Natural killer cell (primary cell): Measurements from ENCODE around the gene SLC9A6. TPM values are rescaled to one million over a fixed set of nuclear protein-coding genes. Genes with fewer than 3 reads are reported as not detected.
"Not testable (repeated sequence)": the region's sequence is repeated elsewhere in the genome, so short reads cannot be mapped to it uniquely, and the experiment has no call there.

Experiments used
- ATAC-seq, 3 donors: fragments of 150-1000 bp in 2 of 3; fragments of 200-7000 bp in 1 of 3; cut with Tn5 transposase; 1 replicate in 1 of 3; 2 replicates in 2 of 3; pipeline ENCODE4 v1.10.0; 2021; ENCODE audit warnings: mild to moderate bottlenecking in 2 of 3, moderate library complexity in 2 of 3
- DNase-seq, 2 donors: peaks; one replicate each; pipeline versions ENCODE4 v3.0.0 to v3.0.0-alpha.2; 2013 to 2021; ENCODE audit warnings: mixed read lengths in 1 of 2
- H3K27ac ChIP-seq: one replicate; pipeline ENCODE4 v1.5.1; 2013; ENCODE audit warnings: mild to moderate bottlenecking, low read length
- H3K27me3 ChIP-seq: one replicate; pipeline ENCODE4 v1.6.1; 2013; ENCODE audit warnings: low read length; ENCODE audit not compliant: control insufficient read depth, insufficient read depth
- H3K36me3 ChIP-seq: one replicate; pipeline ENCODE4 v1.6.1; 2013; ENCODE audit warnings: low read length; ENCODE audit not compliant: control insufficient read depth, insufficient read depth
- H3K4me1 ChIP-seq: one replicate; pipeline ENCODE4 v1.6.1; 2013; ENCODE audit warnings: low read length; ENCODE audit not compliant: control insufficient read depth, insufficient read depth
- H3K4me3 ChIP-seq: one replicate; pipeline ENCODE4 v1.5.1; 2013; ENCODE audit warnings: low read length
- H3K9me3 ChIP-seq: one replicate; pipeline ENCODE4 v1.6.1; 2013; ENCODE audit warnings: low read length; ENCODE audit not compliant: control insufficient read depth, insufficient read depth
- H3K27ac Mint-ChIP-seq, 2 donors: one replicate each; pipeline ENCODE4 v1.8.0; 2022; ENCODE audit warnings: mild to moderate bottlenecking in 2 of 2, mixed read lengths in 2 of 2, moderate library complexity in 1 of 2
- H3K27me3 Mint-ChIP-seq, 2 donors: one replicate each; pipeline ENCODE4 v1.8.0; 2022; ENCODE audit warnings: low read depth in 2 of 2, mixed read lengths in 2 of 2
- H3K36me3 Mint-ChIP-seq: one replicate; pipeline ENCODE4 v1.8.0; 2022; ENCODE audit warnings: mixed read lengths
- H3K4me1 Mint-ChIP-seq, 2 donors: one replicate each; pipeline ENCODE4 v1.8.0; 2022; ENCODE audit warnings: mixed read lengths in 2 of 2
- H3K4me3 Mint-ChIP-seq: one replicate; pipeline ENCODE4 v1.8.0; 2022; ENCODE audit warnings: mild to moderate bottlenecking, moderate library complexity, mixed read lengths
- H3K9me3 Mint-ChIP-seq, 2 donors: one replicate each; pipeline ENCODE4 v1.8.0; 2022; ENCODE audit warnings: mixed read lengths in 2 of 2
- WGBS: methylation state at CpG from one replicate; pipeline ENCODE4 v1.1.7; 2013; ENCODE audit warnings: missing lambda C conversion rate; ENCODE audit not compliant: insufficient coverage; 5-methylcytosine and 5-hydroxymethylcytosine counted together
- intact Hi-C: fragments of 100-400 bp; cut with micrococcal nuclease; formaldehyde crosslinking; loops from one replicate; pipeline ENCODE4 v1.14.2; 2022
- total RNA-seq, 4 donors: library from RNA; stranded (reverse); fragments of 120-200 nt in 1 of 4; gene quantifications; one replicate each; pipeline versions ENCODE4 v1.2.3 to v1.2.4, GENCODE V29; 2013 to 2022
- TF ChIP-seq, protein P1 (sequence below): fragments of 200-600 bp; IDR thresholded peaks from one replicate; pipeline ENCODE4 v1.8.0; 2022; ENCODE audit warnings: antibody characterized with exemption

SLC9A6 gene
- total RNA-seq, 3 donors from 2014 or later (not counting 1 experiment from before 2014, with no cell fraction given), result 17.1 to 24.0 (median 19.3) TPM

DNA sequence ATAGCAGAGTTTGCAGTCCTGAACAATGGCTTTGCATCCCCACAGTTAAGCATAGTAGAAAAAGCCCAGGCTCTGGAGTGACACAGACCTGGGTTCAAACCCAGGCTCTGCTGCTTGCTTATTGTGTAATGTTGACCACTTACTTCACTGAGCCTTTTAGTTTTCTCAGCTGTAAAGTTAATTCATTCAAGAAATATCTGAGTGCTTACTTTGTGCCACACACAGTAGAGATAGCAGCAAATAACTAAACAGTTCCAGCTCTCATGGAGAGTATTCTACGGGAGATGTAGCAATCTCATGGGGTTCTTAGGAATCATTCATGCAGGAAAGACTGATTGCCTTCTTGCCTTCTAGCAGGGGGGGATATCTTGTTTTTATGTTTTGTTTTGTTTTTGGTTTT lies 63.2 kb downstream of the SLC9A6 start:
- Mint-ChIP-seq H3K27me3 (no peaks in the 10 kb centered on the region), H3K4me3 (no peak overlapping the region), H3K36me3 (no peaks in the 10 kb centered on the region), H3K9me3 (no peaks in the 10 kb centered on the region), H3K4me1 (no peaks in the 10 kb centered on the region), H3K27ac (no peak overlapping the region)
- H3K4me1 ChIP-seq, result no peaks in the 10 kb centered on the region
- intact Hi-C loops, result no loop called here
- 100% methylated on average over 1 of the region's 1 CpG for WGBS
- ATAC-seq (no peak), DNase-seq (no peak)
- no peak overlapping the region for H3K27ac ChIP-seq
- H3K27me3 ChIP-seq, result no peaks in the 10 kb centered on the region
- TF ChIP-seq, protein P1, sequence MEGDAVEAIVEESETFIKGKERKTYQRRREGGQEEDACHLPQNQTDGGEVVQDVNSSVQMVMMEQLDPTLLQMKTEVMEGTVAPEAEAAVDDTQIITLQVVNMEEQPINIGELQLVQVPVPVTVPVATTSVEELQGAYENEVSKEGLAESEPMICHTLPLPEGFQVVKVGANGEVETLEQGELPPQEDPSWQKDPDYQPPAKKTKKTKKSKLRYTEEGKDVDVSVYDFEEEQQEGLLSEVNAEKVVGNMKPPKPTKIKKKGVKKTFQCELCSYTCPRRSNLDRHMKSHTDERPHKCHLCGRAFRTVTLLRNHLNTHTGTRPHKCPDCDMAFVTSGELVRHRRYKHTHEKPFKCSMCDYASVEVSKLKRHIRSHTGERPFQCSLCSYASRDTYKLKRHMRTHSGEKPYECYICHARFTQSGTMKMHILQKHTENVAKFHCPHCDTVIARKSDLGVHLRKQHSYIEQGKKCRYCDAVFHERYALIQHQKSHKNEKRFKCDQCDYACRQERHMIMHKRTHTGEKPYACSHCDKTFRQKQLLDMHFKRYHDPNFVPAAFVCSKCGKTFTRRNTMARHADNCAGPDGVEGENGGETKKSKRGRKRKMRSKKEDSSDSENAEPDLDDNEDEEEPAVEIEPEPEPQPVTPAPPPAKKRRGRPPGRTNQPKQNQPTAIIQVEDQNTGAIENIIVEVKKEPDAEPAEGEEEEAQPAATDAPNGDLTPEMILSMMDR, result no peak
- H3K9me3 ChIP-seq, result no peaks in the 10 kb centered on the region
- H3K4me3 ChIP-seq, result no peak overlapping the region
- peaks cover 8% of the 10 kb centered on the region for H3K36me3 ChIP-seq

DNA sequence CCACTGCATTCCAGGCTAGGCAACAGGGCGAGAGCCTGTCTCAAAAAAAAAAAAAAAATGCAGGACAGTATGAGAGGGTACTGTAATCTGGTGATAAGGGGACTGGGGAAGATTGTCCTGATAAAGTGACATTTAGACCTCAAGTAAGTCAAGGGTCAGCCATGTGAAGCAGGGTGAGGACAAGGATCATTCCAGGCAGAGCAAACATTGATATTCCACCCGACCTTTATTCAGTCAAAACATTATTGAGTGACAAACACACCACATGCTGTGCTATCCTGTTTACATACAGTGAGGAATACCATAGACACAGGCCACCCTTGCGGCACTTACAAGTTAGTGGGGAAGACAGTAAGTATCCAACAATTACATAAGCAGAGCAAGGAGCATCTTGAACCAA lies 64.4 kb downstream of the SLC9A6 start:
- no peak overlapping the region for H3K27ac Mint-ChIP-seq
- H3K9me3 Mint-ChIP-seq, result no peaks in the 10 kb centered on the region
- TF ChIP-seq, protein P1, result no peak
- Histone ChIP-seq H3K36me3 (peaks cover 1% of the 10 kb centered on the region), H3K4me3 (no peak overlapping the region), H3K9me3 (no peaks in the 10 kb centered on the region), H3K4me1 (no peaks in the 10 kb centered on the region), H3K27ac (no peak overlapping the region), H3K27me3 (no peaks in the 10 kb centered on the region)
- WGBS, result 75% methylated on average over 3 of the region's 3 CpGs
- intact Hi-C loops, result no loop called here
- no peak for DNase-seq
- H3K27me3 Mint-ChIP-seq, result no peaks in the 10 kb centered on the region
- no peaks in the 10 kb centered on the region for H3K4me1 Mint-ChIP-seq
- H3K4me3 Mint-ChIP-seq, result no peak overlapping the region
- no peak for ATAC-seq
- no peaks in the 10 kb centered on the region for H3K36me3 Mint-ChIP-seq

GRCh38 chrX:136050875-136051274 lies 65.6 kb downstream of the SLC9A6 start:
- ATAC-seq, intact Hi-C loops: not testable (repeated sequence)

GRCh38 chrX:136051611-136052010 lies 66.4 kb downstream of the SLC9A6 start:
- H3K27ac Mint-ChIP-seq, result no peak overlapping the region
- TF ChIP-seq, protein P1, result no peak
- DNase-seq (no peak), ATAC-seq (no peak)
- Histone ChIP-seq H3K4me1 (no peaks in the 10 kb centered on the region), H3K9me3 (no peaks in the 10 kb centered on the region), H3K27me3 (no peaks in the 10 kb centered on the region), H3K36me3 (no peaks in the 10 kb centered on the region), H3K4me3 (no peak overlapping the region), H3K27ac (no peak overlapping the region)
- H3K4me3 Mint-ChIP-seq, result no peak overlapping the region
- 78% methylated on average over 2 of the region's 3 CpGs for WGBS
- H3K36me3 Mint-ChIP-seq, result no peaks in the 10 kb centered on the region
- H3K9me3 Mint-ChIP-seq, result no peaks in the 10 kb centered on the region
- peaks cover 0 to 3% of the 10 kb centered on the region in 2 donors for H3K4me1 Mint-ChIP-seq
- peaks cover 0 to 4% of the 10 kb centered on the region in 2 donors for H3K27me3 Mint-ChIP-seq
- intact Hi-C loops, result no loop called here

More at GRCh38 chrX:136050875-136051274, 65.6 kb downstream of the SLC9A6 start:
- H3K36me3 Mint-ChIP-seq, H3K27me3 Mint-ChIP-seq, DNase-seq, H3K27me3 ChIP-seq, H3K27ac Mint-ChIP-seq, H3K4me1 Mint-ChIP-seq, H3K27ac ChIP-seq, H3K9me3 Mint-ChIP-seq, H3K4me3 ChIP-seq, H3K4me1 ChIP-seq, H3K9me3 ChIP-seq, H3K36me3 ChIP-seq, H3K4me3 Mint-ChIP-seq: not testable (repeated sequence)
- WGBS, result 91% methylated on average over 5 of the region's 9 CpGs
